Neural progenitor cell (in vitro differentiated cells): Measurements from ENCODE around the gene OGG1. TPM values are rescaled to one million over a fixed set of nuclear protein-coding genes. Genes with fewer than 3 reads are reported as not detected.

ENCODE experiments used
- DNase-seq: peaks from one replicate; pipeline ENCODE4 v3.0.0-alpha.2; 2016; ENCODE audit warnings: low spot score
- H2AFZ ChIP-seq: fragments of 200-600 bp; sonication (generic); replicated peaks from 2 replicates; pipeline ENCODE4 v1.6.1; 2016; ENCODE audit warnings: antibody characterized with exemption
- H3F3A ChIP-seq: fragments of 200-600 bp; sonication (generic); 2 replicates; pipeline ENCODE4 v1.6.1; 2016; ENCODE audit warnings: antibody characterized with exemption, low read depth
- H3K27ac ChIP-seq: fragments of 200-600 bp; sonication (generic); 2 replicates; pipeline ENCODE4 v1.5.1; 2016; ENCODE audit warnings: mild to moderate bottlenecking
- H3K27me3 ChIP-seq: fragments of 200-600 bp; sonication (generic); 2 replicates; pipeline ENCODE4 v1.6.1; 2016; ENCODE audit warnings: mild to moderate bottlenecking, moderate library complexity
- H3K36me3 ChIP-seq: fragments of 200-600 bp; sonication (generic); 2 replicates; pipeline ENCODE4 v1.5.1; 2016
- H3K4me1 ChIP-seq: fragments of 200-600 bp; sonication (generic); 2 replicates; pipeline ENCODE4 v1.6.1; 2016; ENCODE audit warnings: mixed run types
- H3K4me2 ChIP-seq: fragments of 200-600 bp; sonication (generic); 2 replicates; pipeline ENCODE4 v1.6.1; 2016
- H3K4me3 ChIP-seq: fragments of 200-600 bp; sonication (generic); 2 replicates; pipeline ENCODE4 v1.5.1; 2016
- H3K79me2 ChIP-seq: fragments of 200-600 bp; sonication (generic); 2 replicates; pipeline ENCODE4 v1.6.1; 2016; ENCODE audit warnings: low read depth
- H3K9ac ChIP-seq: fragments of 200-600 bp; sonication (generic); 2 replicates; pipeline ENCODE4 v1.6.1; 2016
- H3K9me3 ChIP-seq: fragments of 200-600 bp; sonication (generic); 2 replicates; pipeline ENCODE4 v1.5.1; 2016; ENCODE audit warnings: low read depth
- H4K20me1 ChIP-seq: fragments of 200-600 bp; sonication (generic); 2 replicates; pipeline ENCODE4 v1.6.1; 2016; ENCODE audit warnings: low read depth
- H3K27ac Mint-ChIP-seq: 3 replicates; pipeline ENCODE4 v1.8.0; 2021; ENCODE audit warnings: mixed read lengths
- H3K27me3 Mint-ChIP-seq: 2 replicates; pipeline ENCODE4 v1.8.0; 2022; ENCODE audit warnings: low read depth, mild to moderate bottlenecking, inconsistent platforms, moderate library complexity, mixed read lengths; ENCODE audit not compliant: insufficient read depth
- H3K36me3 Mint-ChIP-seq: 3 replicates; pipeline ENCODE4 v1.8.0; 2021; ENCODE audit warnings: mixed read lengths
- H3K4me1 Mint-ChIP-seq: 3 replicates; pipeline ENCODE4 v1.8.0; 2021; ENCODE audit warnings: mixed read lengths
- H3K4me3 Mint-ChIP-seq: 3 replicates; pipeline ENCODE4 v1.8.0; 2021; ENCODE audit warnings: mild to moderate bottlenecking, moderate library complexity, mixed read lengths
- H3K9me3 Mint-ChIP-seq: 3 replicates; pipeline ENCODE4 v1.8.0; 2020; ENCODE audit warnings: mixed read lengths
- CTCF ChIP-seq: fragments of 200-600 bp; sonication (generic); IDR thresholded peaks from 2 replicates; pipeline ENCODE4 v1.5.1; 2017; ENCODE audit warnings: antibody characterized with exemption, mild to moderate bottlenecking
- EZH2 ChIP-seq: fragments of 200-600 bp; sonication (generic); IDR thresholded peaks from 2 replicates; pipeline ENCODE4 v1.6.1; 2017; ENCODE audit warnings: antibody characterized with exemption, mild to moderate bottlenecking, moderate library complexity
- EZH2phosphoT487 ChIP-seq: fragments of 200-600 bp; sonication (generic); IDR thresholded peaks from 2 replicates; pipeline ENCODE4 v1.6.1; 2017; ENCODE audit warnings: antibody characterized with exemption
- total RNA-seq: library from RNA; depleted of rRNA; stranded (reverse); fragments of >200 nt; gene quantifications from 2 replicates; pipeline ENCODE4 v1.2.3, GENCODE V29; 2015; ENCODE audit warnings: low replicate concordance

OGG1 gene
- total RNA-seq, 1 donor from 2014 or later = 15.8 TPM

- peaks cover 5% of the 10 kb centered on the region for H3K4me1 ChIP-seq
- TF ChIP-seq EZH2 (no peak), CTCF (no peak), EZH2phosphoT487 (no peak)
- H3K4me2 ChIP-seq = no peak overlapping the region
- peaks cover 31% of the 10 kb centered on the region for H3F3A ChIP-seq
- peaks cover 11% of the 10 kb centered on the region for H3K36me3 ChIP-seq
- H3K27ac ChIP-seq = no peak overlapping the region
- Mint-ChIP-seq H3K36me3 (peaks cover 19% of the 10 kb centered on the region), H3K4me3 (no peak overlapping the region), H3K4me1 (peaks cover 14% of the 10 kb centered on the region), H3K27me3 (peaks cover 10% of the 10 kb centered on the region), H3K27ac (no peak overlapping the region), H3K9me3 (no peaks in the 10 kb centered on the region)
- H3K79me2 ChIP-seq = peaks cover 46% of the 10 kb centered on the region
- no peaks in the 10 kb centered on the region for H3K27me3 ChIP-seq
- H4K20me1 ChIP-seq = peaks cover 14% of the 10 kb centered on the region
- no peaks in the 10 kb centered on the region for H3K9me3 ChIP-seq
- no peak overlapping the region for H3K4me3 ChIP-seq
- no peak overlapping the region for H2AFZ ChIP-seq
- H3K9ac ChIP-seq = peak overlapping the region; percentile 35
- DNase-seq = no peak
These were observed 47.6 kb downstream of the OGG1 start for GRCh38 chr3:9797196-9797945.

GRCh38 chr3:9800529-9800928 is 50.8 kb downstream of the OGG1 start:
- peak; percentile 44 for TF ChIP-seq CTCF
- no peak for TF ChIP-seq EZH2phosphoT487
- Histone ChIP-seq H3K4me1 (no peaks in the 10 kb centered on the region), H3F3A (peaks cover 16% of the 10 kb centered on the region), H3K36me3 (peaks cover 11% of the 10 kb centered on the region), H3K27ac (no peak overlapping the region), H2AFZ (no peak overlapping the region), H3K9ac (no peak overlapping the region), H3K9me3 (no peaks in the 10 kb centered on the region), H3K27me3 (no peaks in the 10 kb centered on the region), H4K20me1 (no peaks in the 10 kb centered on the region), H3K4me2 (no peak overlapping the region), H3K79me2 (peaks cover 20% of the 10 kb centered on the region), H3K4me3 (no peak overlapping the region)
- DNase-seq = no peak
- Mint-ChIP-seq H3K27me3 (peaks cover 7% of the 10 kb centered on the region), H3K36me3 (peaks cover 31% of the 10 kb centered on the region), H3K9me3 (no peaks in the 10 kb centered on the region), H3K27ac (no peak overlapping the region), H3K4me1 (no peaks in the 10 kb centered on the region), H3K4me3 (no peak overlapping the region)

- peaks cover 40% of the 10 kb centered on the region for H3F3A ChIP-seq
- no peak overlapping the region for H3K27ac Mint-ChIP-seq
- H3K9me3 ChIP-seq = no peaks in the 10 kb centered on the region
These were observed 53.7 kb downstream of the OGG1 start for GRCh38 chr3:9803494-9803893.

More at GRCh38 chr3:9803494-9803893, 53.7 kb downstream of the OGG1 start:
- peaks cover 27% of the 10 kb centered on the region for H3K36me3 Mint-ChIP-seq
- Histone ChIP-seq H3K27me3 (no peaks in the 10 kb centered on the region), H3K36me3 (peaks cover 7% of the 10 kb centered on the region), H2AFZ (no peak overlapping the region), H3K79me2 (no peaks in the 10 kb centered on the region), H3K4me2 (no peak overlapping the region), H3K9ac (no peak overlapping the region), H3K4me3 (no peak overlapping the region), H3K27ac (no peak overlapping the region), H4K20me1 (no peaks in the 10 kb centered on the region), H3K4me1 (peaks cover 18% of the 10 kb centered on the region)
- peaks cover 5% of the 10 kb centered on the region for H3K4me1 Mint-ChIP-seq
- H3K4me3 Mint-ChIP-seq = no peak overlapping the region
- no peak for DNase-seq
- TF ChIP-seq EZH2phosphoT487 (no peak), CTCF (no peak), EZH2 (no peak)
- H3K27me3 Mint-ChIP-seq = peaks cover 7% of the 10 kb centered on the region
- H3K9me3 Mint-ChIP-seq = no peaks in the 10 kb centered on the region
